HEK293 (cell line): ENCODE data around the gene ACTL8.

Source experiments
- CTCF ChIA-PET: fragments of 350-600 bp; formaldehyde crosslinking; extraction: SDS; loops from one replicate; lab custom pipeline; 2021; ENCODE audit warnings: antibody characterized with exemption; lab: Yijun Ruan, JAX
- POLR2A ChIA-PET: fragments of 300-600 bp; formaldehyde crosslinking; extraction: SDS; loops from one replicate; lab custom pipeline; 2020; ENCODE audit warnings: antibody characterized with exemption, inconsistent platforms; lab: Yijun Ruan, JAX
- H3K27ac ChIP-seq: fragments of 200-500 bp; sonication (Bioruptor generic); 2 replicates; pipeline ENCODE4 v1.5.1; 2014; ENCODE audit warnings: low read depth, low read length, control low read depth, inconsistent platforms; ENCODE audit errors: extremely low read depth
- H3K36me3 ChIP-seq, 2 experiments: fragments of 200-500 bp in 1 of 2; sonication (Bioruptor generic) in 1 of 2; 1 replicate in 1 of 2; 2 replicates in 1 of 2; pipeline ENCODE4 v1.5.1; 2014 to 2017; ENCODE audit warnings: inconsistent platforms in 2 of 2, low read length in 2 of 2; ENCODE audit not compliant: control insufficient read depth in 2 of 2, insufficient read depth in 1 of 2
- H3K4me1 ChIP-seq: fragments of 200-500 bp; sonication (Bioruptor generic); 2 replicates; pipeline ENCODE4 v1.5.1; 2014; ENCODE audit warnings: mild to moderate bottlenecking, low read length, inconsistent platforms; ENCODE audit not compliant: control insufficient read depth, insufficient read depth
- H3K4me3 ChIP-seq: 2 replicates; pipeline ENCODE4 v1.5.1; 2011; ENCODE audit warnings: low read depth, mild to moderate bottlenecking, control low read depth, low read length, moderate library complexity
- H3K9me3 ChIP-seq: fragments of 200-500 bp; sonication (Bioruptor generic); 2 replicates; pipeline ENCODE4 v1.5.1; 2014; ENCODE audit warnings: low read depth, low read length, inconsistent platforms; ENCODE audit not compliant: control insufficient read depth, insufficient read depth
- ATF2 ChIP-seq: fragments of 450-650 bp; formaldehyde crosslinking; IDR thresholded peaks from 2 replicates; pipeline ENCODE4 v1.5.1; 2016; ENCODE audit warnings: missing biosample characterization, missing genetic modification characterization, low read depth
- EGR2 ChIP-seq: fragments of 450-650 bp; formaldehyde crosslinking; IDR thresholded peaks from 2 replicates; pipeline ENCODE4 v1.5.1; 2016; ENCODE audit warnings: low read depth, missing biosample characterization, missing genetic modification characterization
- HIC1 ChIP-seq: fragments of 450-650 bp; formaldehyde crosslinking; IDR thresholded peaks from 2 replicates; pipeline ENCODE4 v1.5.1; 2016; ENCODE audit warnings: missing biosample characterization, missing genetic modification characterization
- HOXD13 ChIP-seq: sonication (generic); formaldehyde crosslinking; IDR thresholded peaks from 2 replicates; pipeline ENCODE4 v1.8.0; 2022; ENCODE audit warnings: missing genetic modification reagents, borderline replicate concordance
- KLF7 ChIP-seq: fragments of 450-650 bp; formaldehyde crosslinking; IDR thresholded peaks from 2 replicates; pipeline ENCODE4 v1.5.1; 2016; ENCODE audit warnings: missing biosample characterization, missing genetic modification characterization, borderline replicate concordance
- MEIS1 ChIP-seq: sonication (generic); formaldehyde crosslinking; IDR thresholded peaks from 2 replicates; pipeline ENCODE4 v1.8.1; 2022; ENCODE audit warnings: missing genetic modification reagents, mild to moderate bottlenecking, borderline replicate concordance
- PRDM6 ChIP-seq: fragments of 450-650 bp; formaldehyde crosslinking; IDR thresholded peaks from 2 replicates; pipeline ENCODE4 v1.5.1; 2017; ENCODE audit warnings: missing biosample characterization, missing genetic modification characterization
- ZBTB20 ChIP-seq: fragments of 450-650 bp; formaldehyde crosslinking; IDR thresholded peaks from 2 replicates; pipeline ENCODE4 v1.5.1; 2016; ENCODE audit warnings: missing biosample characterization, missing genetic modification characterization
- ZFHX2 ChIP-seq: fragments of 450-650 bp; formaldehyde crosslinking; conservative IDR thresholded peaks from 2 replicates; pipeline ENCODE4 v1.5.1; 2016; ENCODE audit warnings: missing biosample characterization, missing genetic modification characterization
- ZFP69B ChIP-seq: fragments of 450-650 bp; formaldehyde crosslinking; IDR thresholded peaks from 2 replicates; pipeline ENCODE4 v1.5.1; 2016; ENCODE audit warnings: missing biosample characterization, missing genetic modification characterization
- ZNF10 ChIP-seq: fragments of 450-650 bp; formaldehyde crosslinking; IDR thresholded peaks from 2 replicates; pipeline ENCODE4 v1.5.1; 2017; ENCODE audit warnings: missing biosample characterization, missing genetic modification characterization
- ZNF133 ChIP-seq: fragments of 450-650 bp; formaldehyde crosslinking; IDR thresholded peaks from 2 replicates; pipeline ENCODE4 v1.5.1; 2016; ENCODE audit warnings: missing biosample characterization, missing genetic modification characterization
- ZNF146 ChIP-seq: fragments of 450-650 bp; formaldehyde crosslinking; IDR thresholded peaks from 2 replicates; pipeline ENCODE4 v1.5.1; 2016; ENCODE audit warnings: missing biosample characterization, missing genetic modification characterization
- ZNF16 ChIP-seq: fragments of 450-650 bp; formaldehyde crosslinking; IDR thresholded peaks from 2 replicates; pipeline ENCODE4 v1.5.1; 2016; ENCODE audit warnings: low read depth, missing biosample characterization, missing genetic modification characterization
- ZNF2 ChIP-seq: fragments of 450-650 bp; formaldehyde crosslinking; IDR thresholded peaks from 2 replicates; pipeline ENCODE4 v1.5.1; 2016; ENCODE audit warnings: missing biosample characterization, missing genetic modification characterization
- ZNF24 ChIP-seq: fragments of 450-650 bp; formaldehyde crosslinking; IDR thresholded peaks from 2 replicates; pipeline ENCODE4 v1.5.1; 2016; ENCODE audit warnings: missing biosample characterization, missing genetic modification characterization
- ZNF398 ChIP-seq: fragments of 450-650 bp; formaldehyde crosslinking; IDR thresholded peaks from 2 replicates; pipeline ENCODE4 v1.5.1; 2017; ENCODE audit warnings: missing biosample characterization, missing genetic modification characterization
- ZNF488 ChIP-seq: fragments of 450-650 bp; formaldehyde crosslinking; IDR thresholded peaks from 2 replicates; pipeline ENCODE4 v1.5.1; 2016; ENCODE audit warnings: missing biosample characterization, missing genetic modification characterization
- ZNF692 ChIP-seq: fragments of 450-650 bp; formaldehyde crosslinking; IDR thresholded peaks from 2 replicates; pipeline ENCODE4 v1.5.1; 2016; ENCODE audit warnings: missing biosample characterization, missing genetic modification characterization
- ZSCAN4 ChIP-seq: fragments of 450-650 bp; formaldehyde crosslinking; IDR thresholded peaks from 2 replicates; pipeline ENCODE4 v1.5.1; 2017; ENCODE audit warnings: missing biosample characterization, missing genetic modification characterization

ACTL8 gene

GRCh38 chr1:17802164-17802563 is 47.0 kb downstream of the ACTL8 start:
- no peaks in the 10 kb centered on the region for H3K36me3 ChIP-seq
- ChIA-PET CTCF (interaction anchor here (0.6 to 1.0 kb wide), 2 partner anchors 24 to 672 kb away, joined by 3 read pairs; no protein-coding TSS in a partner anchor), POLR2A (no interaction called here)
- no peak for TF ChIP-seq HOXD13 (CRISPR knock-in tag)
- no peak for TF ChIP-seq ZNF2 (tag by site-specific recombination)
- TF ChIP-seq ZSCAN4 (tag by site-specific recombination): peak; percentile 48; the same call in 1 of the 2 replicates
- TF ChIP-seq KLF7: no peak
- TF ChIP-seq ATF2 (tag by site-specific recombination): no peak
- TF ChIP-seq ZNF10: no peak
- no peak for TF ChIP-seq ZNF24 (tag by site-specific recombination)
- TF ChIP-seq ZFP69B (tag by site-specific recombination): no peak
- TF ChIP-seq ZNF133 (tag by site-specific recombination): no peak
- 0 out of 2 replicates have a peak, but pooled peaks have one; percentile 18 for TF ChIP-seq ZNF398
- no peak for TF ChIP-seq EGR2
- TF ChIP-seq ZBTB20: 0 out of 2 replicates have a peak, but pooled peaks have one; percentile 23
- no peak for TF ChIP-seq ZNF16 (tag by site-specific recombination)
- TF ChIP-seq ZNF488 (tag by site-specific recombination): no peak
- no peak for TF ChIP-seq HIC1
- H3K4me3 ChIP-seq: no peak overlapping the region
- H3K4me1 ChIP-seq: no peaks in the 10 kb centered on the region
- H3K27ac ChIP-seq: no peak overlapping the region
- H3K9me3 ChIP-seq: no peaks in the 10 kb centered on the region

GRCh38 chr1:17802945-17803344 is 47.8 kb downstream of the ACTL8 start:
- no peaks in the 10 kb centered on the region for H3K9me3 ChIP-seq
- H3K36me3 ChIP-seq: no peaks in the 10 kb centered on the region
- CTCF ChIA-PET: interaction anchor here (0.6 kb wide), 1 partner anchor 673 kb away, joined by 3 read pairs; no protein-coding TSS in a partner anchor
- POLR2A ChIA-PET: no interaction called here
- H3K4me3 ChIP-seq: no peak overlapping the region
- no peaks in the 10 kb centered on the region for H3K4me1 ChIP-seq
- no peak for TF ChIP-seq ZNF146
- no peak for TF ChIP-seq MEIS1 (CRISPR knock-in tag)
- TF ChIP-seq ZNF692 (tag by site-specific recombination): no peak
- peak; percentile 71 for TF ChIP-seq EGR2
- TF ChIP-seq PRDM6 (tag by site-specific recombination): no peak
- TF ChIP-seq ZFHX2 (tag by site-specific recombination): peak; percentile 74
- no peak overlapping the region for H3K27ac ChIP-seq
